ENCODE results near the gene CSNK2B.
A peak's percentile ranks its signal among the peaks of the same experiment; 100 is the strongest.

Gene CSNK2B

DNA sequence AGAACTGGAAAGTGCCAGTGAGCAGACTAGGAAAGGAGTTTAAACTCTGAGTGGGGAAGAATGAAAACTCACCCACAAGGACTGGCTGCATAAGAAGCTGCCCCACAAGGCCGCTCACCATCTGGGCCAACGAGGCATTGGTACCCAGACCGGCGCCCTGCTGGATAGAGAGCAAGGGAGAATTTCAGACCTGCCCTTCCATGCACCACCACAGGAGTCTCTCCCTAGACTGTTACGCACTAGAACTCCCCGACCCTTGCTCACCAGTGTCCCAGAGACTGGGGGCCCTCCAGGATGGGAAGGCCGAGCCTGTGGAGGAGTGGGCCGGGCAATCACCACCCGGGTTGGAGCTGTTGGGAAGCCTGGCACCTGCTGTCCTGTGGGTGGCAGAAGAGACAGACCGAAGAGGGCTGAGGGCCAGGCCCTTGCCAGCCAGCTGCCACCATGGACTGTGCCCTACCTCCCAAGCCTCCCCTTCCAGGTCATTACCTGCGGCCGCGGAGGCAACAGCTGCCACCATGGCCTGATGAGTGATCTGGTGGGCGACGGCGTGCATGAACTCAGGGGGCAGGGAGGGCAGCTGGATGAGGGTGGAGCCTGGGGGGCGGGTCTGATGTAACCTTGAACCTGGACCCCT lies 21.9 kb upstream of the CSNK2B start:
- no peaks in the 10 kb centered on the region for H3K79me2 ChIP-seq (ENCODE audit: insufficient read depth, low read length)
- no peaks in the 10 kb centered on the region for H3K27me3 ChIP-seq (ENCODE audit: insufficient read depth, low read length)
- no peak overlapping the region for H3K4me3 ChIP-seq (ENCODE audit: low read depth, low read length, poor library complexity, severe bottlenecking)
- no peaks in the 10 kb centered on the region for H3K4me1 ChIP-seq (ENCODE audit: insufficient read depth, low read length, severe bottlenecking)
- H3K9me2 ChIP-seq (ENCODE audit: low read depth, low read length) = no peaks in the 10 kb centered on the region
- H3K36me3 ChIP-seq (ENCODE audit: insufficient read depth, low read length) = peaks cover 93% of the 10 kb centered on the region
- H3K9ac ChIP-seq (ENCODE audit: low read length) = no peak overlapping the region
- no peaks in the 10 kb centered on the region for H3F3A ChIP-seq (ENCODE audit: insufficient read depth, low read length)
- TF ChIP-seq, protein P1, sequence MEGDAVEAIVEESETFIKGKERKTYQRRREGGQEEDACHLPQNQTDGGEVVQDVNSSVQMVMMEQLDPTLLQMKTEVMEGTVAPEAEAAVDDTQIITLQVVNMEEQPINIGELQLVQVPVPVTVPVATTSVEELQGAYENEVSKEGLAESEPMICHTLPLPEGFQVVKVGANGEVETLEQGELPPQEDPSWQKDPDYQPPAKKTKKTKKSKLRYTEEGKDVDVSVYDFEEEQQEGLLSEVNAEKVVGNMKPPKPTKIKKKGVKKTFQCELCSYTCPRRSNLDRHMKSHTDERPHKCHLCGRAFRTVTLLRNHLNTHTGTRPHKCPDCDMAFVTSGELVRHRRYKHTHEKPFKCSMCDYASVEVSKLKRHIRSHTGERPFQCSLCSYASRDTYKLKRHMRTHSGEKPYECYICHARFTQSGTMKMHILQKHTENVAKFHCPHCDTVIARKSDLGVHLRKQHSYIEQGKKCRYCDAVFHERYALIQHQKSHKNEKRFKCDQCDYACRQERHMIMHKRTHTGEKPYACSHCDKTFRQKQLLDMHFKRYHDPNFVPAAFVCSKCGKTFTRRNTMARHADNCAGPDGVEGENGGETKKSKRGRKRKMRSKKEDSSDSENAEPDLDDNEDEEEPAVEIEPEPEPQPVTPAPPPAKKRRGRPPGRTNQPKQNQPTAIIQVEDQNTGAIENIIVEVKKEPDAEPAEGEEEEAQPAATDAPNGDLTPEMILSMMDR (IDR thresholded peaks at IDR 0.05; ENCODE audit: low read length) = no peak
- H3K27ac ChIP-seq (ENCODE audit: low read depth, low read length, poor library complexity, severe bottlenecking) = no peak overlapping the region
- H3K4me2 ChIP-seq (ENCODE audit: low read length) = no peak overlapping the region
- no peak overlapping the region for H2AFZ ChIP-seq (ENCODE audit: low read length)
- no peaks in the 10 kb centered on the region for H3K9me3 ChIP-seq (ENCODE audit: low read length)
- no peaks in the 10 kb centered on the region for H4K20me1 ChIP-seq (ENCODE audit: insufficient read depth, low read length)

DNA sequence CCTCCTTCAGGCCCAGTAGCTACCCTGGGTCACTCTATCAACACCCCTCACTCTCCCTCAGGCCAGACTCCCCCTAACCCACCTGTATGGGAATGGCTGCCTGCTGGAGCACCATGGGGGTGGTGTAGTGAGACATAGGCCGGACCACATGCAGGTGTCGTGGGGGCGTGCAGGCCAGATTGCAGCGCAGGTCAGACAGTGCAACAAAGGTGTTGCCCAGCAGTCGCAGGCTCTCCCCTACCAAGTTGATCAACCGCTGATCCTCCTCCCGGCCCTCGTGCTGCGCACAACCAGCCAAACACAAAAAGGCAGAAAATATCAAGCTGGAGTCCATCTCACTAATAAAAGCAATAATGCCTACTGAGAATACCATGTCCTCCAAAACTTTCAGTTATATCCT lies 20.6 kb upstream of the CSNK2B start:
- TF ChIP-seq, protein P1 (IDR thresholded peaks at IDR 0.05; ENCODE audit: low read length) = no peak
- TF ChIP-seq EZH2 (IDR thresholded peaks at IDR 0.05; ENCODE audit: borderline replicate concordance, low read length) = no peak
- no peak overlapping the region for H3K9ac ChIP-seq (ENCODE audit: low read length)
- H3K4me2 ChIP-seq (ENCODE audit: low read length) = no peak overlapping the region
- no peak overlapping the region for H3K4me3 ChIP-seq (ENCODE audit: low read depth, low read length, poor library complexity, severe bottlenecking)
- no peaks in the 10 kb centered on the region for H3K79me2 ChIP-seq (ENCODE audit: insufficient read depth, low read length)
- no peaks in the 10 kb centered on the region for H3F3A ChIP-seq (ENCODE audit: insufficient read depth, low read length)
- no peaks in the 10 kb centered on the region for H3K4me1 ChIP-seq (ENCODE audit: insufficient read depth, low read length, severe bottlenecking)
- no peaks in the 10 kb centered on the region for H4K20me1 ChIP-seq (ENCODE audit: insufficient read depth, low read length)
- no peak overlapping the region for H3K27ac ChIP-seq (ENCODE audit: low read depth, low read length, poor library complexity, severe bottlenecking)
- H3K9me2 ChIP-seq (ENCODE audit: low read depth, low read length) = no peaks in the 10 kb centered on the region
- no peak overlapping the region for H2AFZ ChIP-seq (ENCODE audit: low read length)
- no peaks in the 10 kb centered on the region for H3K9me3 ChIP-seq (ENCODE audit: low read length)
- H3K36me3 ChIP-seq (ENCODE audit: insufficient read depth, low read length) = peaks cover 84% of the 10 kb centered on the region
- H3K27me3 ChIP-seq (ENCODE audit: insufficient read depth, low read length) = no peaks in the 10 kb centered on the region

DNA sequence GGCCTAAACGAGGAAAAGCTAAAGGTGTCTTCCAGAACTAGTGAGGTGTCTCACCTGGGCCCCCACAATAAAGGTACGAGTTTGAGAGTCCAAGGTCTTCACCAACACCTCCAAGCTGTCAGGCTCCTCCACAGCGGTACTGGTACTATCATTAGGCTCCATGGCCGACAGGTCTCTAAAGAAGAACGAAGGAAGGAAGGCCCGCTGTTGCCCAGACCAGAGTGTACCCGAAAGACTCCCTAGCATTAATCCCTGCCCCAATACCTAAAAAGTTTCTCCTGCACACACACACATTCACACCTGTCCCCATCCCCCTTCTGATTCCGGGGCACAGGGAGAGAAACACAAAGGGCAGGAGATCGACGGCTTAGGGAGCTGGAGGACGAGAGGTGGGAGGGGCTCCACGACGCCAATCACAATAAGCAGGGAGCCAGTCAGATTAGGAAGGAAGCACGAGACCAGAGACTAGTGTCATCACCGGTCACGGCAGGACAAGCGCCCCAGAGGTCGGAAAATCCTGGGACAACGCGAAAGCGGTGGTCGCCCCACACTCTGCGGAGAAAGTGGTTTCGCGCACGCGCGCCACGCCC lies 14.2 kb upstream of the CSNK2B start:
- Histone ChIP-seq H3K27ac (ENCODE audit: low read depth, low read length, poor library complexity, severe bottlenecking) (peak overlapping the region; percentile 84), H3K79me2 (ENCODE audit: insufficient read depth, low read length) (peaks cover 9% of the 10 kb centered on the region; the same call in 1 of the 2 replicates), H3K4me1 (ENCODE audit: insufficient read depth, low read length, severe bottlenecking) (peaks cover 20% of the 10 kb centered on the region), H3K4me3 (ENCODE audit: low read depth, low read length, poor library complexity, severe bottlenecking) (peak overlapping the region; percentile 85), H3K9me3 (ENCODE audit: low read length) (no peaks in the 10 kb centered on the region), H3K27me3 (ENCODE audit: insufficient read depth, low read length) (no peaks in the 10 kb centered on the region), H2AFZ (ENCODE audit: low read length) (no peak overlapping the region), H3K4me2 (ENCODE audit: low read length) (peak overlapping the region; percentile 91), H3K36me3 (ENCODE audit: insufficient read depth, low read length) (peaks cover 29% of the 10 kb centered on the region), H4K20me1 (ENCODE audit: insufficient read depth, low read length) (no peaks in the 10 kb centered on the region), H3F3A (ENCODE audit: insufficient read depth, low read length) (no peaks in the 10 kb centered on the region), H3K9me2 (ENCODE audit: low read depth, low read length) (no peaks in the 10 kb centered on the region), H3K9ac (ENCODE audit: low read length) (peak overlapping the region; percentile 87)
- TF ChIP-seq, protein P1 (IDR thresholded peaks at IDR 0.05; ENCODE audit: low read length) = no peak
- no peak for TF ChIP-seq EZH2 (IDR thresholded peaks at IDR 0.05; ENCODE audit: borderline replicate concordance, low read length)
